Dedifferentiated amniotic fluid mesenchymal stem cell (primary cell): ENCODE results near the gene ZNF385A.
A peak's percentile ranks its signal among the peaks of the same experiment; 100 is the strongest.

Source experiments
- DNase-seq: peaks from one replicate; pipeline ENCODE4 v3.0.0-alpha.2; 2016; ENCODE audit errors: extremely low spot score

ZNF385A gene

DNA sequence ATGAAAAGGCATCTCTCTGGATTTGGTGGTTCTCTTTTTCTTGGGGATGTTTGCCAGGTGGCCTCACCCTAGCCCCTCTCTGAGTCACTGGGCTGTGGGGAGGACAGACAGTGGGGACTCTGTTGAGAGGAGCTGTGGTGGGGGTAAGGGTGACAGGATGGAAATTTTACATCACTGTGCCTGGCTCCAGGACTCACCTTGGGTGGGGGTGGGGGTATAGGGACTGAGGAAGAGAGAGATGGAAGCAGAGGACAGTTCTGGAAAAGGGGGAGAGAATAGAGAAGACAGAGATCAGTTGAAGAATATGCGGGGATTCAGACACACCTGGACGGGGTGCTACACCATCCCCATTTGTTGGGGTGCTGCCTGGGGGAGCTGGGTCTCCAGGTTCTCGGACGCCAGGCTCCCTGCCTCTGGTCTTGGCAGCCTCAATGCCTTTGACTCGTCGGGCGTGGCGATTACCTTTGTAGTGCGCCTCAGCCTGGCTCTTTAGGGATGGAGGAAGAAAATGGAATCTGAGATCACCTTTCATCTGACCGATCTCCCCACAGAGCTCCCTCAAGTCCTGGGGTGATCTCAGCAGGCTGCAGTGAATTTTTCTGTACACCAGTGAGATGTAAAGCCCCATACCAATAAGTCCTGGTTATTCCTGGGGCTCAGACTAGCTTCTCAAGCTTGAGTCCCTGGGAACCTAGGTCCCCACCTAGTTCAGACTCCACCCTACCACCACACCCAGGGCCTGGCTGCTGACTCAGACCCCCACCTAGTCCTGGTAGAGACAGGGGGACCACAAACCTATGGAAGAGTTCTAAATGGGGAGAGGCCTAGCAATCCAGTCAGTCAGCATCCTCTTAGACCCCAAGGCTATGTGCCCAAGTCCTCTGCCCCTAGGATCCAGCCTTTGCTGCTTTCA, 10.6 kb downstream of the ZNF385A start:
- no peak for DNase-seq

DNA sequence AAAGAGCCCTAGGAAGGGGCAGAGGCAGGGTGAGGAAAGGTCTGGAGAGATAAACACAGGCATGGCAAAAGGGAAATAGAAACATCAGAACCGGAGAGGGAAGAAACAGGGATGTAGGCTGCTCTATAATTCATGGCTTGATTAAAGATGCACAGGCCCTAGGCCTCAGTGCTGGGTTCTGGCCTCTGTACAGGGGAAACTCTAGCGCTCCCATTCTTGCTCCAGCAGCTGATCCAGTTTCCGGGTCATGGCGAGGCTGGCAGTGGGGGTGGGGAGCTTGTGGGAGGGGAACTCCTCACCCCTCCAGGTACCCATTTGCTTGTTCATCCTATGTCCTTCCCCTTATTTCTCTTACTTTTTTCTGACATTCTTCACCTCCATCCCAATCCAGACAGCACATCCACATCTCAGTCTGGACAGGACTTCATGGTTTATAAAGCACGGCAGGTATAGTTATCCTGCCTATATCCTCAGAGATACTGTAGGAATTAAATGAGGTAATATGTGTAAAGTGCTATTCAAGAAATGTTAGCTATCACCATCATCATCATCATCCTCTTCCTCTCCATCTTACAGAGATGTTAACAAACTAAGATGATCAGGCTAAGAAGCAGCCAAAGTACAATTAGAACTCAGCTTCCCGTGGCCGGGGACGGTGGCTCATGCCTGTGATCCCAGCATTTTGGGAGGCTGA, 12.3 kb downstream of the ZNF385A start:
- DNase-seq, result no peak

DNA sequence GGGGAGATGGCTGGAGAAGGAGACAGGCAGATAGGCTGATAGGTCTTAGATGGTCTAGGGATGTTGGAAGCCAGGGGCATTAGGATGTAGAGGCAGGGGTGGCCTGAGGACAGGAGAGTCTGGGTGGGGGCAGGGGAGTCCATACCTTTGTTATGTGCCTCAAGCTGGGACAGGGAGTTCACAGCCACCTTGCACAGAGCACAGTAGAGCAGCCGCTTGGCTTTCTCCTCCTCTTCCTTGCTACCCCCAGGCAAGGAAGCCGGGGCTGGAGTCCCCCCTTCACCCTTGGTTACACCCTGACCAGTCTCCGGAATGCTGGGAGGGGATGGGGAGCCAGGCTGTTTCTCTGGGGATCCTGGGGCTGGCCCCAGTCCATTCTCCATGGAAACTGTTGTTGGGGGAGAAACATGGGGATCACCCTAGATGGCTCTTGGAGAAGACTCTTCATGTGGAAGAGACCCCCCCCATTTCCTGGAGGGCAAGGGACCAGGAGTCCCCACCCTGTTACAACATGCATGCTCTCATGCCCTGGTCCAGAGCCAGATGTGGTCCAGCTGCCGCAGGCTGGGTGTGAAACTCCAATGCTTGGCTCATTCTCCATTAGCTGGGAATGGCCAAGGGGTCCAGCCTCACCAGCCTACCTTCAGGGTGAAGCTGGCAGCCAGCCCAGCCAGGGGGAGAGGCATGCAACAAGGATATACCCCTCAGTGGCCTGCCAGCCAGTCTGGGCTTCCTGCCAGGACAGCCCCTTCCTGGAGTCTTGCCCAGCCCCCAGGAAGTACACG, 13.0 kb downstream of the ZNF385A start:
- DNase-seq, result no peak

DNA sequence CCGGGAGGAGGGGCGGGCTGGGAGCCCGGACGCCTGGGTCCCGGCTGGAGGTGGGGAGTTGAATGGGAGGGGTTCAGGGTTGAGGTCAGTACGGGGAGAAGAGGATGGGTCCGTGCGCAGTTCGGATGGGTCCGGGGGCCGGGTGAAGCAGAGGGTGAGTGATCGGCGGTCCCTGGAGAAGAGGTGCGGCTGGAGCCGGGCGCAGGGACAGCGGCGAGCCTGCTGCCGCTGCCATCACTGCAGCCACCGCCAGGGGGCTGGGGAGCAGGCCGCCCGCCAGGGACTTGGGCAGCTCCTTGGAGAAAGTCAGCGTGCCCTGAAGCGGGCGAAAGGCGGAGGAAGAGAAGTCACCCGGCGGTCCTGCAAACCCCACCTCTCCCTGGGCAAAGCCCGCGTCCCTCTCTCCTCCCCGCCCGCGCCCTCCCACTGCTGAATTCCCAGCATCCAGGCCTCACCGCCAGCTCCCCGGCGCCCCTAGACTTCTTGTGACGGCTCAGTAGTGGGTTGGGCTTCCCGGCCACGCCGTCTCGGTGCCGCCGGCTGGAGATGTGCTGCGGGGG, 14.3 kb downstream of the ZNF385A start:
- peak; percentile 81 for DNase-seq

DNA sequence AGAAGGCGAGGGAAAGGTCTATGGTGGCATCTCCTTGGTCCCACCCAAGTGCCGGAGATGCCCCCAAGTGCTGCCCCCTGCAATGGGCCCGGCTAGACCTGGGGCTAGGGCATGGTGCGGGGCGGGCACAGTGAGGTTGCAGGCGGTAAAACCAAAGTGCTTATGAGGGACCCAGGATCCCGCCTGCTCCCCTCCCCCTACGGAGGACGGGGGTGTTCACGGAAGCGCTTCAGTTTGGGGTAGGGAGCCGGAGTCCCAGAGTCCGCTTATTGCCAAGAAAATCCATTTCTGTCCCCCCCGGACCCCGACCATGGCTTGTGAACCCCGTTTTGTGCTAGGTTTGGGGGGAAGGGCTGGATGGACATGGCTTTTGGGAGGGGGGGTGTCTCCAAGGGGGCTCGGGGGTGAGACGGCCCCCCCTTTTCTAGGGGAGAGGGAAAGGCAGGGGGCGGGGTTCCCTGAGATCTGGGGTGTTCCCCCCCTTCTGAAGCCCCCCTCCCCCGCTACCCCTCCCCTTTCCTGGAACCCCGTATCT, 14.9 kb downstream of the ZNF385A start:
- DNase-seq, result no peak

DNA sequence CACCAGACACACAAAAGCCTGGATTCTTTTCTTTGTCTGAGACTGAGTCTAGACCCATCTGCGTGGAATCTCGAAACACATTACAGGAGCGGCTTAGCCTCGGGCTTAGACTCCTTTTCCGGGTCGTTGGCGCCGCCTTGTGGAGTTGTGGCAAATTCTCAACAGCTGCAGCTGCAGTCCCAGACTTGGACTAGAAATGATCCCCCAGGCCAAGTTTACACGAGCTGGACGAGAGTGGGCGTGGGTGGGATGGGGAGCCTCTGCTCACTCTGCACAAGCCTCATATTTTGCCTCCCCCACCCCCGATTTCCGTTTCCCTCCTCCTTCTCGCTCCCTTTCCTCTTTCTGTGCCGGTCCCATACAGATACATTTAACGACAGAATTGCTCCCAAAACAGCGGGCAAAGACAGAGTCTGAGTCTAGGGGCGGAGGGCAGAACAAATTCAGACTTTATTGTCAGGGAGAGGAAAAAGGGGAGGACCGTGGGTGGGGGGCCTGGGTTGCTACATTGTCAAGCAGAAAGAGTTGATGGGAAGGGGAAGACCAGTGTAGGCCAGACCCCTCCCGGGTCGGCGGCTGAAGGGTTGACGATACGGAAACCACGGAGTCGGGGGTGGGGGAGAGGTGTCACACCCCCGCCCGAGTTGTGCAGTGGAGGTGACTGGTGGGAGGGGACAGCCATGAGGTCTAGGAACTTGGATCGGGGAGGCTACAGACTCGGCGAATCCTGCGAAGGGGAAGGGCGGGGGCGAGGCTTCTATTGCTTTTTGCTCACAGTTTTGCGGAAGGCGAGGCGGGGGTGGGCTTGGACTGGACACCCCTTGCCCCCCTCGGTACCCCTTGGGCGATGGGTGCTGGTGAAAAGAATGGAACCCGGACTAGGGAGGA, 15.6 kb downstream of the ZNF385A start:
- DNase-seq, result peak; percentile 93

DNA sequence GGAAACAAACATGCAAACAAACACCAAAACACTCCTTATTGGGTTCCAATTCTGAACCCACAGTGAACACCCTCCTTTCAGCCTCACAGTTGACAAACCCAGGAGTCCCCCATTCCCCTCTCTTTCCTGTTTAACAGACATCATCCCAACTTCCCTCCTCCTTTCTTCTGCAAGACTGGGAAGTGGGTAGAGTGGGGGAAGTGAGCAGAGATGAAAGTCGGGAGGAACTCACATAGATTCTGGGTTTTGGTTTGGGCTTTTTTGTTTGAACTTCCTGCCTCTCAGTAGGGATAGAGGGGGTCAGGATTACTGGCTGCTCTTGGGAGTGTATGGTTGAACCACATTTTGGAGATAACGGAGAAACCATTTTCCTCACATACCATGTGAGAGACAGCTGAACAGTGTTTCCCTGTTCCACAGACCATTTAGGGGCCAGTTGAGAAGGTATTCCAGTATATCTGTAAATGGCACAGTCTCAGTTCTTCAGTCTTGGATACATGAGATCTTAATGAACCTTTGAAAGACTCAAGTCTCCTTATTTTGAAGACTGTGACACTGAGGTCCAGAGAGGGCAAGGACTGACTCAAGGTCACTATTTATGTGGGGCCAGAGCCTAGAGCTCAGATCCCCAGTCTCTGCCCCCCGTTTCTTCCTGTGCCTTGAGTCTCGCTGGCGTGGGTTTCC, 16.4 kb downstream of the ZNF385A start:
- no peak for DNase-seq

DNA sequence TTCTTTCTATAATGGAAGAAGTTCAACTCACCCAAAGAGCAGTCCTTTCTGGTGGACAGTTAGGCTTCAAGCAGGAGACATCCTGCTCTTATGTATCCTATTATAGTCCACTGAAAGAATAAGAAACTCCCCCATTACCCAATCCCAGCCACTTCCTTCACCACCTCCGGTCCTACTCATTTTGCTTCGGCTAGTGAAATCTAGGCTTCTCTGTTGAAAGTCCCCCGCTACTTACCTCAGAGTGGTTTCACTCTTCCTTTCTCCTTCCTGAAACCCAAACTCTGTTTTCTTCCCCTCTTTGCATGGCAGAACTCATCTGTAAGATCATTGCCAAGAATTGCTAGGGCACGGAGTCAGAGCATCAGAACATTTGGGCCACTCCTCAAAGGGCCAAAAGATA, 20.1 kb downstream of the ZNF385A start, which contains the start of gene GPR84:
GPR84 (minus strand) TSS at position 74 of the 400 bp plus-strand sequence. CDS start 635 bp downstream, outside the sequence.
- DNase-seq, result no peak

DNA sequence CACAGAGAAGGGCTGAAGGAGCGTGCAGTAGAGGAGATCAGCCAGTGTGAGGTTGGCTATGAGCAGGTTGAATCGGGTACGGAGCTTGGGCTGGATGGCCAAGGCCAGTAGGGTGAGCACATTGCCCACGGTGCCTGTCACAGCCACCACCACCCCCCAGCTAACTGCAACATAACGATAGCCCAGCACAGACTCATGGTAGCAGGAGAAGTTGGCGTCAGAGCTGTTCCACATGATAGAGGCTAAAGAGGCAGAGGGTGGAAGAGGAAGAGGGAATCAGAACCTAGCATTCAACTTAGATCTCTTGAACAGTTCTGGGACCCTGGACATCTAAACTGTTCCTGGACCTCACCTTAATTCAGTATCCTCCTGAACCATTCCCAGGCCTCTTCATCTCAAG, 20.9 kb downstream of the ZNF385A start:
- DNase-seq, result no peak

DNA sequence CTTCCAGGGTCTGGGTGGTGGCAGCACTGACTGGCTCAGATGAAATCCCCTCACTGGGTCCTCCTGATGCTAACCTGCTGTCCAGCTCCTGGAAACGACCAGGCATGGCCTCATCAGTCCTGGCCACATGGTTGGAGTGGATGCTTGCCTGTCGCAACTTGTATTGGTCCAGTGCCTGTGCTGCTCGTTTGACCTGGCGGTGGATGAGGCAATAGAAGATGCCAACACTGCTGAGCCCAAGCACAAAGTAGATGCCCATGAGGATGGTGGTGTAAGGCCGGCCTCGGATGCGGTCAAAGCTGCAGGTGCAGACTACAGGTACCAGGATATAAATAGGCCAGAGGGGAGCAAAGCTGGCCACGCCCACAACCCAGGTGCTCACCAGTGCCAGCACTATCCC, 21.5 kb downstream of the ZNF385A start:
- no peak for DNase-seq

DNA sequence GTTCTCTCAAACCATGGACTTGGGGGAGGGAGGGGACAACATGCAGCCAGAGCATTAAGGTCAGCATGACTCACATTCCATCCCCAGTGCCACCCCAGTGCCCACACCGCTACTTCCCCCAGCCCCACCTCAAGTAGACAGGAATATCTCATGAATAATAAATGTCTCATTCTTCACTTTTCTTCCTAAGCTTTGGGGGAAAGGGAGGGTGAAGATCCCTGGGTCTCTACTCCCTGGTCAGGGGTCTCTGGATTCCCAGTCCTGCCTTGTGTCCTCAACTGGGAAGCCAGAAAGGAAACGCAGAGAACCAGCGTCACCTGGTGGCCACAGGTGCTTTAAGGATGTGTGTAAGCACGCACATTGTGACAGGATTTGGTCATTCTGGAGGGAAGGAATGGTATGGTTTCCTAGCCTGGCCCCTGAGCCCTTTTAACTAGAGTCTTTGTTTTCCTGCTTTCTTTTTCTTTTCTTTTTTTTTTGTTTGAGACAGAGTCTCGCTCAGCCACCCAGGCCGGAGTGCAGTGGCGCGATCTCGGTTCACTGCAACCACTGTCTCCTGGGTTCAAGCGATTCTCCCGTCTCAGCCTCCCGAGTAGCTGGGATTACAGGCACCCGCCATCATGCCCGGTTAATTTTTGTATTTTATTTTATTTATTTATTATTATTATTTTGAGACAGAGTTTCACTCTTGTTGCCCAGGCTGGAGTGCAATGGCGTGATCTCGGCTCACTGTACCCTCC, 23.6 kb downstream of the ZNF385A start:
- DNase-seq, result peak; percentile 24

DNA sequence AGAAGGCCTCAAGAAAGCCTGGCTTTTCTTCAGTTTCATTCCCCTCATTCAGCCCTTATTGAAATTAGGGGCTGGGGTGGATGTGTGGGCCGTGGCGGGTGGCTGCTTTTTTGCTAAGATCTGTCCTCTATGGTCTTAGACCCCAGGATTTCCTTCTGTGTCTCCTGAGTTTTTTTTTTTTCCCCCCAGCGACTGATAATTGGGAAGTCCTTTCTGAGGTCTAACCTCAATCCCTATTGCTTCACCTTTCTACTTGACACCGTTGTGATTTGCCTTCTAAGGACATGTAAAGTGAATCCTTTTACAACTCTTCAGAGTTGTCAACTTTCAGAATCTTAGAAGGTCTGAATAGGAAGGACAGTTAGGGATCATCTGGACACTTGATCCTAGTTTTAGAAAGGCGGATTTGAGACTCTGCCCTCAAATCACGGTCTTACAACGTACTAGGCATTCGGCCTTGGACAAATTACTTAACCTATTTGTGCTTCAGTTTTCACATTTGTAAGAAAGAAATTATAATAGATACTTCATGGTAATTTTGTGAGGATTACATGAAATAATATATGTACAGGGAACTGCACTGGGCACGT, 24.7 kb downstream of the ZNF385A start:
- no peak for DNase-seq

DNA sequence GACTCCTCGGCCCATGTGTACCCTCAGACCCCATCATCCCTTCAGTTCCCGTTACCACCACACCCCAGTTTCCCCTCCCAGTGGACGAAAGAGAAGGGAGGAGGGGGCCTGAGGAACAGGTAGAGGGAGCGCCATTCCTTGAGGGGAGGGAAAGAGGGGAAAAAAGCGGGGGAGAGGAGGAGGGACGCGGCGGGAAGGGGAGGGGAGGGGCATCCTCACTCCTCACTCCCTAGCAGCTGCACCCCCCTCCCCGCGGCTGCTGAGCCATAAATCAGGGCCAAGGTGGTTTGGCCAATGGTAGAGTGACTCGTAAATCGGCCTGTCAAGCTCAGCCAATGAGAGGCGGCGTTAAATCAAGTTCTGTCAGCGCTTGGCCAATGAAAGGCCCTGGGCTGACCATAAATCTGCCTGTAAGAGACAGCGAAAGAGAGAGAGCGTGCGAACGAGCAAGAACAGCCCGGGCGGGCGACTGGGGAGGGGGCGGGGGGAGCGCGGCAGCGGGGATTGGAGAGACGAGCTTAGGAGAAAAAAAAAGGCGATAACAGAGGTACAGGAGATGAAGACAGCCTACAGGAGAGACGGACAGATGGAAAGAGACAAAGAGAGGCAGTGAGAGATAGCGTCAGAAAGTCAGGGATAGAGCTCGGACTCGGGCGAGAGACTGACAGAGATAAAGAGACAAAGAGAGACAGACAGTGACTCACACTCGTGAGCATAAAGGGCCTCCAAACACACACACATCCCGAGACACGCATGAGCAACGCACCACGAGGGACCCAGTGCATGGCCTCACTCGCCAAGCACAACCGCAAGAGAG, 25.4 kb downstream of the ZNF385A start:
- DNase-seq, result peak; percentile 100

DNA sequence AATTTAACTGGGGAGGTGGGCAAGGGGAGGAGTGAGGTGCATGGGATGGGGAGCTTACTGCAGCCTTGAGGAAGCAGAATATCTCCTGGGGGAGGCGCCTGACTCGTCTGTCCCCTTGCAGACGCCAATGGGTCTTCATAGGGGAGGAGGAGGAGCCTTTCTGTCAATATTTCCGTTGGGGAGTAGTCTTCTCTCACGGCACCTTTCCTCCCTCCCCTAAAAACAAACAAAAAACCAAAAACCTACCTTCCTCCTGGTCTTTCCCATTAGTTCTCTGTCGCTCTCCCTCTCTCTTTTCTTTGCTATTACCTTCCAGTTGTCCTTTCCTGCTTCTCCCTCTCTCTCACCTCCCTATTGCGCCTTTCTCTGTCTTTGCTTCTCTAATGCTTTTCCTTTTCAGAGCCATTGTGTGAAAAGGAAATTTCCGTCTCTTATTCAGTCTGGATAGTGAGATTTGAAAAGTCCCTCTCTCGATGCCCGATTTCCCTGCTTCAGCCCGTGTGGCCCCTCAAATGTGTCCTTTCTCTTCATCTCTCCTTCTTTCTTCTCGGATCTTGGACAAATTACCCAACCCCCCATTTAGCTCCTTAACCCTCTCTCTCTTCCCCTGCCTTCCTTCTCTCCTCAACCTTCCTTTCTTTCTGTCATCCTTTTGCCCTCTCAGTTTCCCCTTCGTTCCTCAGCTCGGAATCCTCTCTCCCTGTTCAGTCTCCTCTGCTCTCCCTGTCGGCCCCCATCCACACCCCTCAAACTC, 26.2 kb downstream of the ZNF385A start:
- no peak for DNase-seq

DNA sequence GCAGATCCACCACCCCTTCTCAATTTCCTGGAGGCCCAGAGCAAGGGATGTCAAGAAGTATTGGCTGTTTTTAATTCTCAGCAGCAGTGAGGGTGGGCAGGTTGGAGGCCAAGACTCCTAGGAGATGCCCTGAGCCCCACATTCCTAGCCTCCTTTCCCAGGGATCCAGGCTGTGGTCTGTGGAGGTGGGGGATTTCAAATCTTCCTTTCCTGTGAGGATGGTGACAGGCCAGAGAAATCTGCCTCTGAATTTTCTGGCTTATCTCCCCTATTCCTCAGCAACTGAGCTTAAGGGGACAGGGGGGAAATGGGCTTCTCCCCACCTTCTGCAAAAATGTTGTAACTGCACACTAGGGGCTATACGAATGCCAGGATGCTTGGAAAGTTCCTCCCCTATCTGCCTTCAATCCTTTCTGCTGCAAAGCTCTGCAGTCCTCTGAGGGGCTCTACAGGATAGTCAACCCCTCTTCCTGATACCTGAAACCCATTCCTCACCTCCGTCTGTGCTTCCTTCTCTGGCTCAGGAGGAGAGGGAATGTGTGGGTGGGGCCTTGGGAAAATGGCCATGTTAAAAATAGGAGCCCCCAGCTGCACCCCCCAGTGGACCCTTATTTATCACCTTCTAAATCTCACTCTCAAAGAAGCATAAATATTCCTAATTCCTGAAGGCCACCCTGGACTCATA, 26.9 kb downstream of the ZNF385A start:
- no peak for DNase-seq

DNA sequence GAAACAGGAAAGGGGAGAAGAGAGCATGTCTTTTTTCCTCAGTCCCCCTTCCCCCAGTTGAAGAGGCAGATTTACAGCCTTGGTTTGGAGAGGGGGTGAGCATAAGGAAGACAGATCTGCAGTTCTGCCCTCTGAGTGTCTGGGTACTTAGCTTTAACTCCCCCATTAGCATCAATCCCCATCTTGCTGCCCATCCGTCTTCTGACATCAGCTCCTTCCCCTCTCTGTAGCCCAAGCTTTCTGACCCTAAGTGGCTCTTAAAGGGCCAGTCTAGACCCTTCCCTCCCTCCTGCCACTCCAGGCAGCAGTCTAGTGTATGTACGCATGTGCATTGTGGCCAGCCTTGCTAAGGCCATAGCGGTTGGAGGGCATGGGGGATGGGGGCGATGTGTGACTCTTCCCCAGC, 27.6 kb downstream of the ZNF385A start:
- no peak for DNase-seq

DNA sequence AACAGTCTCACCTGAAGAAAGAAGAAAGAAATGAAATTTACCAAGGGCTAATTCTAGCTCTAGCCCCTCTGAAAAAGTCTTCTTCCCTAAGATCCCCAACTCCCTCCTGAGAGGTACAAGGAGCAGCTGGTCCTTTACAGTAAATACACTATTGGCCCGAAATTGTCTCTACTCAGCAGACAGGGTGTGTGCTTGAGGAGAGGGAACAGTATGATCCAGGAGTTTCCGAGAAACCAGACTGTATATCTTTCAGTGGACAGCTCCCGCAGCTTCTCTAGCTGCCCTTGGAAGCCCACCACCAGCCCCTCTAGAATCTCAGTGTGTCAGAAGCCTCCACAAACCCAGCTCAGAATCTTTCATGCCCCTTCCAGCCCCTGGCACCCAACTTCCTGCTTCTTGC, 28.3 kb downstream of the ZNF385A start:
- DNase-seq, result no peak
